HG03175 (cell line): ENCODE results near the gene TP53TG3C.
"Not testable (repeated sequence)": the region's sequence is repeated elsewhere in the genome, so short reads cannot be mapped to it uniquely, and the experiment has no call there.

ENCODE experiments used
- ATAC-seq: cut with Tn5 transposase; IDR thresholded peaks from one replicate; pipeline ENCODE4 v1.9.1; 2021; ENCODE audit warnings: mild to moderate bottlenecking, moderate library complexity; ENCODE audit not compliant: unreplicated experiment

The TP53TG3C gene, protein sequence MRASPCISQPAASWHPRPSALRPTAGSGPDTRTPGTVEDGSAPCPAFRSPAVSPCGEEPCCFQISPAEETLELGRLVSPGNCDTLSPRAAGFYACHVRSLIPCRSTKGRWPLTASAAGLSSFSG

DNA sequence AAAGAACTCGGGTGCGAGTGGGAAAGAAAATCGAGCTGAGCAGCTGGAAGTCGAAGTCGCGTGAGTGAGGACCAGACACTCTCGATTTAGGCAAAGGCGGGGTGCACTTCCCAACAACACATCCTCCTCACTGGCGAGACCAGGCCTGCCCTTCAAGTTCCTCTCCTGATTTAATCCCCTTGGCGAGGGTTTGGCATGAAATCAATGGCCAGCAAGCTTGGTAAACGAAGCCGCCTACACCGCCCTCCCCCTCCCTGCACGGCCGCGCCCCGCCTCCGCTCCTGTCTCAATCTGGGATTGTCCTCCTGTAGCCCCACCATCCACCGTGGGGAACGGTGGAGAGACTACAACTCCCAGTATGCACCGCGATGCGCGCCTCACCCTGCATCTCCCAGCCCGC lies at the start of gene TP53TG3C:
TP53TG3C (plus strand) TSS at position 301 of the 400 bp plus-strand sequence; CDS start at position 369, 68 bp downstream.
- ATAC-seq = not testable (repeated sequence)
